Esophagus squamous epithelium (tissue), 5 donors: ENCODE measurements around the gene LYPLA2. TPM values are rescaled to one million over a fixed set of nuclear protein-coding genes. Genes with fewer than 3 reads are reported as not detected.

Experiments
- DNase-seq: peaks from one replicate; lab custom pipeline; 2025; lab: John Stamatoyannopoulos, UW
- H3K27ac ChIP-seq, 4 donors: fragments of 200-600 bp; sonication (generic); one replicate each; pipeline ENCODE4 v1.5.1; 2016 to 2019; ENCODE audit warnings: mild to moderate bottlenecking in 1 of 4
- H3K27me3 ChIP-seq, 4 donors: fragments of 200-600 bp; sonication (generic); 1 replicate in 3 of 4; 2 replicates in 1 of 4; pipeline versions ENCODE4 v1.5.1 to v1.6.0; 2017 to 2021; ENCODE audit warnings: antibody characterized with exemption in 1 of 4
- H3K36me3 ChIP-seq, 3 donors: fragments of 200-600 bp; sonication (generic); one replicate each; pipeline ENCODE4 v1.5.1; 2016 to 2019
- H3K4me1 ChIP-seq, 3 donors: fragments of 200-600 bp; sonication (generic); one replicate each; pipeline ENCODE4 v1.5.1; 2017 to 2019
- H3K4me3 ChIP-seq, 4 donors: fragments of 200-600 bp; sonication (generic); 1 replicate in 3 of 4; 2 replicates in 1 of 4; pipeline ENCODE4 v1.5.1; 2016 to 2019; ENCODE audit warnings: mild to moderate bottlenecking in 2 of 4, moderate library complexity in 1 of 4
- H3K9me3 ChIP-seq, 3 donors: fragments of 200-600 bp; sonication (generic); one replicate each; pipeline ENCODE4 v1.5.1; 2016 to 2019
- CTCF ChIP-seq, 6 experiments: fragments of 450-650 bp in 4 of 6; fragments of 200-600 bp in 2 of 6; sonication (generic) in 2 of 6; IDR thresholded peaks; one replicate each; pipeline ENCODE4 v1.5.1; 2016 to 2019; ENCODE audit warnings: antibody characterized with exemption in 6 of 6, mild to moderate bottlenecking in 4 of 6, moderate library complexity in 4 of 6
- POLR2A ChIP-seq, 4 donors: fragments of 450-650 bp; IDR thresholded peaks; one replicate each; pipeline ENCODE4 v1.6.1; 2017; ENCODE audit warnings: antibody characterized with exemption in 4 of 4, mild to moderate bottlenecking in 4 of 4, moderate library complexity in 3 of 4
- WGBS, 2 donors: methylation state at CpG; one replicate each; pipeline ENCODE4 v1.1.5; 2018; 5-methylcytosine and 5-hydroxymethylcytosine counted together
- intact Hi-C: fragments of 100-400 bp; cut with DNase I; formaldehyde crosslinking; loops from one replicate; pipeline ENCODE4 v1.15.0; 2022
- total RNA-seq, 4 donors: library from RNA; depleted of rRNA; stranded (reverse); fragments of >200 nt; gene quantifications; one replicate each; pipeline ENCODE4 v1.1.0, GENCODE V29; 2016
- donor health status: DM: yes; HTN: yes; CAD: no.

The LYPLA2 gene
- total RNA-seq, 4 donors from 2014 or later, result 51.9 to 75.5 (median 64.4) TPM

- 91% methylated on average over 5 of the region's 5 CpGs for WGBS, 2 donors
- intact Hi-C loops, result no loop called here
Observed at GRCh38 chr1:23843644-23844043, 52.7 kb downstream of the LYPLA2 start.

More at GRCh38 chr1:23843644-23844043, 52.7 kb downstream of the LYPLA2 start:
- Histone ChIP-seq H3K9me3 (no peaks in the 10 kb centered on the region), H3K4me3 (no peak overlapping the region), H3K36me3 (peaks cover 5 to 43% (median 14%) of the 10 kb centered on the region in 3 donors), H3K4me1 (peaks cover 0 to 5% (median 0%) of the 10 kb centered on the region in 3 donors), H3K27me3 (no peaks in the 10 kb centered on the region), H3K27ac (no peak overlapping the region)
- TF ChIP-seq CTCF (IDR thresholded peaks at IDR 0.05), result no peak
- TF ChIP-seq POLR2A (IDR thresholded peaks at IDR 0.05), result no peak
- DNase-seq, result no peak

Other genes with a start within 250 kb of the LYPLA2 start
- 10 to 100 TPM; 12.6 to 62.9 (median 37.5) TPM for gene ID3, start 231.6 kb upstream of the LYPLA2 start, total RNA-seq
- 1,000 to 10,000 TPM in 2 of 4 donors, 100 to 1,000 TPM in 2; 698 to 1,431 (median 989) TPM for gene RPL11, start 99.3 kb upstream of the LYPLA2 start, total RNA-seq
- 10 to 100 TPM; 37.8 to 44.0 (median 41.2) TPM for gene ELOA, start 47.7 kb upstream of the LYPLA2 start, total RNA-seq
- gene PITHD1, start 12.7 kb upstream of the LYPLA2 start, total RNA-seq, result 10 to 100 TPM; 57.4 to 86.3 (median 78.0) TPM
- gene GALE, start 9.6 kb downstream of the LYPLA2 start, total RNA-seq, result 10 to 100 TPM; 55.1 to 81.0 (median 60.4) TPM
- gene HMGCL, start 34.3 kb downstream of the LYPLA2 start, total RNA-seq, result 10 to 100 TPM; 14.3 to 38.9 (median 26.6) TPM
- gene FUCA1, start 77.1 kb downstream of the LYPLA2 start, total RNA-seq, result 10 to 100 TPM; 10.1 to 32.2 (median 17.5) TPM
- under 1 TPM in 1 of 4 donors, not detected in 3; under 0.01 TPM for gene CNR2, start 122.2 kb downstream of the LYPLA2 start, total RNA-seq
- gene PNRC2, start 168.7 kb downstream of the LYPLA2 start, total RNA-seq, result 100 to 1,000 TPM in 1 of 4 donors, 10 to 100 TPM in 3; 42.6 to 123 (median 88.7) TPM
- gene SRSF10, start 189.2 kb downstream of the LYPLA2 start, total RNA-seq, result 10 to 100 TPM; 45.1 to 96.1 (median 67.1) TPM